Measurements from ENCODE around the gene NEK11. TPM values are rescaled to one million over a fixed set of nuclear protein-coding genes. Genes with fewer than 3 reads are reported as not detected.

The NEK11 gene
- polyA plus RNA-seq, 1 of the 3 experiments (the other 2 are of a cell fraction) = 4.7 TPM

- TF ChIP-seq, protein P1, sequence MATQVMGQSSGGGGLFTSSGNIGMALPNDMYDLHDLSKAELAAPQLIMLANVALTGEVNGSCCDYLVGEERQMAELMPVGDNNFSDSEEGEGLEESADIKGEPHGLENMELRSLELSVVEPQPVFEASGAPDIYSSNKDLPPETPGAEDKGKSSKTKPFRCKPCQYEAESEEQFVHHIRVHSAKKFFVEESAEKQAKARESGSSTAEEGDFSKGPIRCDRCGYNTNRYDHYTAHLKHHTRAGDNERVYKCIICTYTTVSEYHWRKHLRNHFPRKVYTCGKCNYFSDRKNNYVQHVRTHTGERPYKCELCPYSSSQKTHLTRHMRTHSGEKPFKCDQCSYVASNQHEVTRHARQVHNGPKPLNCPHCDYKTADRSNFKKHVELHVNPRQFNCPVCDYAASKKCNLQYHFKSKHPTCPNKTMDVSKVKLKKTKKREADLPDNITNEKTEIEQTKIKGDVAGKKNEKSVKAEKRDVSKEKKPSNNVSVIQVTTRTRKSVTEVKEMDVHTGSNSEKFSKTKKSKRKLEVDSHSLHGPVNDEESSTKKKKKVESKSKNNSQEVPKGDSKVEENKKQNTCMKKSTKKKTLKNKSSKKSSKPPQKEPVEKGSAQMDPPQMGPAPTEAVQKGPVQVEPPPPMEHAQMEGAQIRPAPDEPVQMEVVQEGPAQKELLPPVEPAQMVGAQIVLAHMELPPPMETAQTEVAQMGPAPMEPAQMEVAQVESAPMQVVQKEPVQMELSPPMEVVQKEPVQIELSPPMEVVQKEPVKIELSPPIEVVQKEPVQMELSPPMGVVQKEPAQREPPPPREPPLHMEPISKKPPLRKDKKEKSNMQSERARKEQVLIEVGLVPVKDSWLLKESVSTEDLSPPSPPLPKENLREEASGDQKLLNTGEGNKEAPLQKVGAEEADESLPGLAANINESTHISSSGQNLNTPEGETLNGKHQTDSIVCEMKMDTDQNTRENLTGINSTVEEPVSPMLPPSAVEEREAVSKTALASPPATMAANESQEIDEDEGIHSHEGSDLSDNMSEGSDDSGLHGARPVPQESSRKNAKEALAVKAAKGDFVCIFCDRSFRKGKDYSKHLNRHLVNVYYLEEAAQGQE (IDR thresholded peaks at IDR 0.05; ENCODE audit: low read depth, low read length) = no peak
- TF ChIP-seq RAD21 (IDR thresholded peaks at IDR 0.05; ENCODE audit: low read length) = no peak
- TF ChIP-seq USF1 (IDR thresholded peaks at IDR 0.05; ENCODE audit: borderline replicate concordance, low read depth) = no peak
- no peak for TF ChIP-seq FOXM1 (IDR thresholded peaks at IDR 0.05; ENCODE audit: low read depth)
- TF ChIP-seq CHD2 (IDR thresholded peaks at IDR 0.05; ENCODE audit: low read length, partially characterized antibody) = no peak
- no peak for TF ChIP-seq SMC3 (IDR thresholded peaks at IDR 0.05; ENCODE audit: low read depth, low read length)
Measured at GRCh38 chr3:131036200-131036816, 9.6 kb downstream of the NEK11 start (continued).

DNA sequence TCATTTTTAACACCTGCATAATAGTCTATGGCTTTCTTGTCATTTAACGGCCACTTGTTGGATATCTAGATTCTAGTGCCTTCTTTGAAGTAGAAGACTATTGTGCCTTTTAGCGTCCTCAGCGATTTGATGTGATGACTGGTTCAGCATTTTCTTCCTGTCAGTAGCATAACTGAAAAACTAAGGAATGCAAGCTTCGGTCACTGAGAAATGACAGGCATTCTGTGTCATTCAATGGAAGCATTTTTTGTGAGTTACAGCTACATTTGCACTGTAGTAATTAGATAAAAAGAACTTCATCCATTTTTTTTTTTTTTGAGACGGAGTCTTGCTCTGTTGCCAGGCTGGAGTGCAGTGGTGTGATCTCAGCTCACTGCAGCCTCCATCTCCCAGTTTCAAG lies 10.3 kb downstream of the NEK11 start:
- no peaks in the 10 kb centered on the region for H3K9me3 ChIP-seq
- 95% methylated on average over 5 of the region's 5 CpGs for WGBS (ENCODE audit: low lambda C conversion rate)
- no peak overlapping the region for H3K27ac ChIP-seq (ENCODE audit: low read depth in 2 of 2, low read length in 1 of 2)
- H3K79me2 ChIP-seq (ENCODE audit: insufficient read depth) = no peaks in the 10 kb centered on the region
- H3K9me2 ChIP-seq = no peaks in the 10 kb centered on the region
- H3K4me1 ChIP-seq (ENCODE audit: control insufficient read depth in 1 of 2, insufficient read depth in 2 of 2, low read depth in 1 of 2, low read length in 1 of 2) = no peaks in the 10 kb centered on the region
- H4K20me1 ChIP-seq (ENCODE audit: insufficient read depth) = no peaks in the 10 kb centered on the region
- no peaks in the 10 kb centered on the region for H3K27me3 ChIP-seq (ENCODE audit: insufficient read depth)
- no peak overlapping the region for H3K9ac ChIP-seq
- ChIA-PET CTCF (interaction anchor here (0.6 to 1.9 kb wide), 4 partner anchors 15 to 1001 kb away, joined by 3 to 7 read pairs (median 5); no protein-coding TSS in a partner anchor), POLR2A (no interaction called here)
- peaks cover 22% of the 10 kb centered on the region for H3F3A ChIP-seq (replicated peaks; ENCODE audit: insufficient read depth)
- H2AFZ ChIP-seq (ENCODE audit: low read depth) = no peak overlapping the region
- H3K36me3 ChIP-seq (replicated peaks in 1 of 2; ENCODE audit: control insufficient read depth in 1 of 2, insufficient read depth in 2 of 2, low read length in 1 of 2) = peaks cover 3 to 5% of the 10 kb centered on the region in 2 experiments
- H3K4me3 ChIP-seq (ENCODE audit: low read depth in 2 of 2, low read length in 1 of 2) = no peak overlapping the region
- H3K4me2 ChIP-seq = no peak overlapping the region
- DNase-seq = no peak
- TF ChIP-seq, protein P2, sequence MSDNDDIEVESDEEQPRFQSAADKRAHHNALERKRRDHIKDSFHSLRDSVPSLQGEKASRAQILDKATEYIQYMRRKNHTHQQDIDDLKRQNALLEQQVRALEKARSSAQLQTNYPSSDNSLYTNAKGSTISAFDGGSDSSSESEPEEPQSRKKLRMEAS (IDR thresholded peaks at IDR 0.05; ENCODE audit: low read depth) = no peak
- TF ChIP-seq POLR2AphosphoS5 (IDR thresholded peaks at IDR 0.05; ENCODE audit: low read depth, low read length) (no peak), FOXJ3 (CRISPR knock-in tag; IDR thresholded peaks at IDR 0.05) (no peak), CTCF (IDR thresholded peaks at IDR 0.05) (no peak), SMC3 (IDR thresholded peaks at IDR 0.05; ENCODE audit: low read depth, low read length) (no peak), TCF12 (IDR thresholded peaks at IDR 0.05) (no peak), NRF1 (IDR thresholded peaks at IDR 0.05; ENCODE audit: low read depth, low read length) (no peak), FOSL2 (IDR thresholded peaks at IDR 0.05; ENCODE audit: borderline replicate concordance, low read depth) (no peak), MEF2A (IDR thresholded peaks at IDR 0.05; ENCODE audit: borderline replicate concordance, low read depth) (no peak), CHD2 (IDR thresholded peaks at IDR 0.05; ENCODE audit: low read length, partially characterized antibody) (no peak), YY1 (IDR thresholded peaks at IDR 0.05; ENCODE audit: low read depth) (no peak), IRF3 (IDR thresholded peaks at IDR 0.05; ENCODE audit: low read depth, low read length) (no peak), RXRA (IDR thresholded peaks at IDR 0.05; ENCODE audit: borderline replicate concordance, low read depth) (no peak)
- TF ChIP-seq, protein P3, sequence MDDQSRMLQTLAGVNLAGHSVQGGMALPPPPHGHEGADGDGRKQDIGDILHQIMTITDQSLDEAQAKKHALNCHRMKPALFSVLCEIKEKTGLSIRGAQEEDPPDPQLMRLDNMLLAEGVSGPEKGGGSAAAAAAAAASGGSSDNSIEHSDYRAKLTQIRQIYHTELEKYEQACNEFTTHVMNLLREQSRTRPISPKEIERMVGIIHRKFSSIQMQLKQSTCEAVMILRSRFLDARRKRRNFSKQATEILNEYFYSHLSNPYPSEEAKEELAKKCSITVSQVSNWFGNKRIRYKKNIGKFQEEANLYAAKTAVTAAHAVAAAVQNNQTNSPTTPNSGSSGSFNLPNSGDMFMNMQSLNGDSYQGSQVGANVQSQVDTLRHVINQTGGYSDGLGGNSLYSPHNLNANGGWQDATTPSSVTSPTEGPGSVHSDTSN (IDR thresholded peaks at IDR 0.05) = no peak
- TF ChIP-seq, protein P1 (IDR thresholded peaks at IDR 0.05; ENCODE audit: low read depth, low read length) = no peak

All from SK-N-SH (cell line).